Medulla oblongata (tissue), 1 donor: ENCODE results near the gene CLN3.
A peak's percentile ranks its signal among the peaks of the same experiment; 100 is the strongest.
"Not testable (repeated sequence)": the region's sequence is repeated elsewhere in the genome, so short reads cannot be mapped to it uniquely, and the experiment has no call there.

ENCODE experiments used
- DNase-seq: peaks from one replicate; pipeline ENCODE4 v3.0.0-alpha.2; 2015; ENCODE audit errors: extremely low spot score

CLN3 gene

GRCh38 chr16:28494121-28494851 is 2.4 kb upstream of the CLN3 start, which contains the start of gene APOBR:
Gene APOBR, plus strand, starts transcription at chr16:28494643. Its CDS starts 39 bp downstream, at chr16:28494682.
- DNase-seq, result peak; percentile 79

DNA sequence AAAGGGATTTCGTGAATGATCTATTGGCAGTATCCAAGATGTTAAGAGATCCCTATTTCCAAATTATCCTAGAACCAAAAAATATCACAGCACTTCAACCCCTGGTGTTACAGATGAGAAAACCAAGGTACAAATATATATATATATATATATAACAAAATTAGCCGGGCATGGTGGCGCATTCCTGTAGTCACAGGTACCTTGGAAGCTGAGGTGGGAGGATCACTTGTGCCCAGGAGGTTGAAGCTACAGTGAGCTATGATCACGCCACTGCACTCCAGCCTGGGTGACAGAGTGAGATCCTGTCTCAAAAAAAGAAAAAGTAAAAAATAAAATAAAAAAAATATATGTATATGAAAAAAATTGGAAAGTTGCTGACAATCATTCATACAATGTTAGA is 637 bp upstream of the CLN3 start:
- no peak for DNase-seq

DNA sequence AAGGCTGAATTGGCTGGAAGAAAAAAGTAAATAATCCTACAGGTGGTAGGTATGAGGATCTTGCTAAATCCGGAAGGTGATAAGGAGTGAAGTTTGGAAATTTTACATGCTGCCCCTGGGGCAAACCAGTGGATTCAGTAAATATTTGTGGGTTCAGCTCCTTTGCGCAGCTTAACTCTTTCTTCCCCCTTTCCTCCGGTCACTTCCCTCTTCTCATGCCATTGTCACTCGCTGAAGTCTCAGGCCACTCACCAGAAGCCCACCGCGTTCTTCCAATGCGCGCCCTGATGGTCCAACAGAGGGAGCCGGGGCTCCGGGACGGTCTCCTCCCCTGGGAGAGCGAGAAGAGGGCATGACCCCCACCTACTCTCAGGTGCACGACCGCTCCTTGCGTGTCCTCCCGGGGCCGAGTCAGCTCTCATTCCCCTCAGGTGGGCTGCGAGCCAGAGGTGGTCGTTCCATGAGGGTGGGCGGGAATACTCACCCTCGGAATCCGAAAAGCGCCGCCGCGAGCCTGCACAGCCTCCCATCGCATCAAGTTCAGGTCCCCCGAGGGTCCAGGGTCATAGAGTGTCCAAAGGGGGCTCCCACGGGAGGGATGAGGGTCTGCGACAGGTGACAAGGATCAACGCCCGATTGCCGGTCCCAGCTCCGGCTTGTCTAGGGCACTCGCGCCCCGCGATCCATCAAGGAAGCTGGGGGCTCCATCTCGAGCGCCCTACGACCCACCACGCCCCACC is 474 bp downstream of the CLN3 start:
- peak; percentile 50 for DNase-seq

DNA sequence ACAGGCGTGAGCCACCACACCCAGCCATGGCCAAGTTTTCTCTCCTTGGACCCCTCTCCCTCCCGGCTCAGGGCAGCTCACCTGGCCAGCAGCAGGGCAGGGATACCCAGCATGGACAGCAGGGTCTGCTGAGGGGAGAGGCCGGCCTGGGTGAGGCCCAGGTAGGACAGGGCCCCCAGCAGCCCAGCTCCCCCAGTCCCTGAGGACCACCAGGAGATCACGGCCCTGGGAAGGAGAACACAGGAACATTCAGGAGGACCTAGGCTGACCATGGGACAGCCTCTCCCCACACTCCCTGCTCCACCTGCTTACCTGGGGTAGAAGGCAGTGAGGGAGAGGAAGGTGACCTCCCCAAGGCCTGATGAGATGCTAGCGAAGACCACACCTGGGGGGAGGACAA is 5.6 kb downstream of the CLN3 start:
- DNase-seq, result no peak

DNA sequence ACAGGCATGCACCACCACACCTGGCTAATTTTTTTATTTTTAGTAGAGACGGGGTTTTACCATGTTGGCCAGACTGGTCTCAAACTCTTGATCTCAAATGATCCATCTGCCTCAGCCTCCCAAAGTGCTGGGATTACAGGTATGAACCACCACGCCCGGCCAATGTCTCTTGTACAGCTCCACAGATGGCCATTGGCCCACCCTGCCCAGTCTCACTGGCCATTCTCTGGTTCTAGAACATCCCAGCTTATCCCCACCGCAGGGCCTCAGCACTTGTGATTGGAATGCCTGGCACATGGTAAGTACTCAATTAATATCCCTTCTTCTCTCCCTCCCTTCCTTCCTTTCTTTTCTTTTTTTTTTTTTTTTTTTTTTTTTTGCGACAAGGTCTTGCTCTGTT is 8.5 kb downstream of the CLN3 start:
- not testable (repeated sequence) for DNase-seq

- no peak for DNase-seq
Observed at GRCh38 chr16:28482026-28482425, 9.8 kb downstream of the CLN3 start.

DNA sequence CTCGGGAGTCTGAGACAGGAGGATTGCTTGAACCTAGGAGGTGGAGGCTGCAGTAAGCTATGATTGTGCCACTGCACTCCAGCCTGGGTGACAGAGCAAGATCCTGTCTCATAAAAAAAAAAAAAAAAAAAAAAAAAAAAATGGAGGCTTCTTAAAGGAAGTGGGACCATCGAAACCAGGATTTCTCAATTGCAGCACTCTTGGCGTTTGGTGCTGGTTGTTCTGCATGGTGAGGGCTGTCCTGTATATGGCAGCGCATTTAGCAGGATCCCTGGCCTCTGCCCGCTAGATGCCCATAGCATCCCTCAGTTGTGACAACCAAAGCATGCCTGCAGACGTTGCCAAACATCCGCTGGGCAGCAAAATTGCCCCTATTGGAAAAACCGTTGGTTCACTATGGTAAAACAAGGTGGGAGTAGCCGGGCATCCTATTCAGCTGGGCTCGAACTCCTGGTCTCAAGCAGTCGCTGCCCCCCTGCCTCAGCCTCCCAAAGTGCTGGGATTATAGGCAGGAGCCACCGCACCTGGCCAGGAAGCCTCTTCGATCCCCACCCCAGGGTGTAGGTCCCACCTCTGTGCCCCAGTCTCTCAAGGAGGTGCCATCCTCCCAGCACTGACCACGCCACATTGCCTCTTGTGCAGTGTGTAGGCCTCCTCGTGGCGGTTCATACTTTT is 13.2 kb downstream of the CLN3 start:
- DNase-seq, result no peak

- DNase-seq, result no peak
Observed at GRCh38 chr16:28477311-28477920, 14.5 kb downstream of the CLN3 start.

DNA sequence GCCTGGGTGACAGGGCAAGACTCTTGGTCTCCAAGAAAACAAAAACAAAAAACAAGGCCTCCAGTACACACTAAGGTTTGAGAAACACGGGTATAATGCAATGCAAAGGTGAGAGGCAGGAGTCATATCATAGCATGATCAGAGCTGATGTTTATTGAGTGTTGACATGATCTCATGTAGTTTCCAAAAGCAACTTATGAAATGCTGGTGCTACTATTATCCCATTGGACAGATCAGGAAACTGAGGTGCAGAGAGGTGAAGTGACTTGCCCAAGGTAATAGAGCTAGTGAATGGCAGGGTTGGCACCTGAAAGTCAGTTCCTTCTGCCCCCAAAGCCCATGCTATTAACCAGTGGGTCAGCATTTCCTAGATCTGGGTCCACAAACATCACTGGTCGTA is 16.7 kb downstream of the CLN3 start:
- DNase-seq, result no peak

DNA sequence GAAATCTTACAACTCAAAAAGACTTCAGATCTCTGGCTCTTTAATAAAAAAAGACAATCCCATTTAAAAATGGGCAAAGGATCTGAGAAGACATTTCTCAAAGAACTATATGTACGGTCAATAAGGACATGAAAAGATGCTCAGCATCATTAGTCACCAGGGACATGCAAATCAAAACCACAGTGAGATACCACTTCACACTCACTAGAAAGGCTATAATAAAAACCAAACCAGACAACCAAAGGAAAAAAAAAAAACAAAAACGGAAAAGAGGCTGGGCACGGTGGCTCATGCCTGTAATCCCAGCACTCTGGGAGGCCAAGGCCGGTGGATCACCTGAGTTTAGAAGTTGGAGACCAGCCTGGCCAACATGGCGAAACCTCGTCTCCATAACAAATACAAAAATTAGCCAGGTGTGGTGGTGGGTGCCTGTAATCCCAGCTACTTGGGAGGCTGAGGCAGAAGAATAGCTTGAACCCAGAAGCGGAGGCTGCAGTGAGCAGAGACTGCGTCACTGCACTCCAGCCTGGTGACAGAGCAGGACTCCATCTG is 18.1 kb downstream of the CLN3 start:
- DNase-seq, result no peak

- not testable (repeated sequence) for DNase-seq
Observed at GRCh38 chr16:28447081-28447480, 44.8 kb downstream of the CLN3 start.

GRCh38 chr16:28446388-28446787 is 45.5 kb downstream of the CLN3 start:
- not testable (repeated sequence) for DNase-seq

DNA sequence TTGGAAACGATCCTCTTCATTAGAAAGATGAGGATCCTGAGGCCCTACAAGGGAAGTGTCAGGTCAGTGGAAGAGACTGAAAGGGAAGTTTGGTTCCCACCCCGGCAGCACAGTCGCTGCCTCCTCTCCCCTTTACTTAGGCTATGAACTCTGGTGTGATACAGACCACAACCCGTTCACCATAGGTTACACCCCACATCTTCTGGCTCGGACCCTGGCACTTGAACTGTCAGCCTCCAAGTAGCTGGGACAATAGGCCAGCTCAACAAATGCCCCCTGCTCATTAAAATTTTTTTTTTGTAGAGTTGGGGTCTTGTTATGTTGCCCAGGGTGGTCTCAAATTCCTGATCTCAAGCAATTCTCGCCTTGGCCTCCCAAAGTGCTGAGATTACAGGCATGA is 47.9 kb downstream of the CLN3 start:
- not testable (repeated sequence) for DNase-seq

- not testable (repeated sequence) for DNase-seq
Observed at GRCh38 chr16:28438899-28439298, 53.0 kb downstream of the CLN3 start.

- DNase-seq, result not testable (repeated sequence)
Observed at GRCh38 chr16:28435340-28435739, 56.5 kb downstream of the CLN3 start.
